Small intestine (tissue), 7 donors: ENCODE data around the gene CEP72. TPM values are rescaled to one million over a fixed set of nuclear protein-coding genes. Genes with fewer than 3 reads are reported as not detected.

Experiments
- DNase-seq, 2 donors: peaks; one replicate each; pipeline versions ENCODE4 v3.0.0 to v3.0.0-alpha.2; 2013
- FAIRE-seq: peaks from 2 replicates; lab custom pipeline; 2012; peaks lifted over from hg19 to GRCh38; lab: Jason Lieb, UNC
- H3K27ac ChIP-seq, 3 donors: one replicate each; pipeline ENCODE4 v1.5.1; 2013; ENCODE audit warnings: low read length in 2 of 3, mild to moderate bottlenecking in 2 of 3, control low read depth in 1 of 3, inconsistent platforms in 1 of 3, low read depth in 1 of 3, moderate library complexity in 1 of 3
- H3K27me3 ChIP-seq, 3 donors: one replicate each; pipeline ENCODE4 v1.6.1; 2013; ENCODE audit warnings: low read length in 3 of 3, inconsistent platforms in 1 of 3; ENCODE audit not compliant: control insufficient read depth in 3 of 3, insufficient read depth in 3 of 3
- H3K36me3 ChIP-seq, 3 donors: one replicate each; pipeline ENCODE4 v1.6.1; 2013; ENCODE audit warnings: low read length in 3 of 3, inconsistent platforms in 1 of 3, low read depth in 1 of 3, mild to moderate bottlenecking in 1 of 3, moderate library complexity in 1 of 3; ENCODE audit not compliant: control insufficient read depth in 3 of 3, insufficient read depth in 2 of 3
- H3K4me1 ChIP-seq, 3 donors: one replicate each; pipeline ENCODE4 v1.6.1; 2013; ENCODE audit warnings: low read length in 2 of 3, inconsistent platforms in 1 of 3, low read depth in 1 of 3, mild to moderate bottlenecking in 1 of 3, moderate library complexity in 1 of 3; ENCODE audit not compliant: control insufficient read depth in 3 of 3, insufficient read depth in 2 of 3
- H3K4me3 ChIP-seq, 3 donors: one replicate each; pipeline ENCODE4 v1.5.1; 2013; ENCODE audit warnings: low read length in 3 of 3, control low read depth in 1 of 3, inconsistent platforms in 1 of 3, low read depth in 1 of 3, mild to moderate bottlenecking in 1 of 3, moderate library complexity in 1 of 3
- H3K9me3 ChIP-seq, 2 donors: one replicate each; pipeline ENCODE4 v1.6.1; 2013; ENCODE audit warnings: low read depth in 1 of 2, low read length in 1 of 2; ENCODE audit not compliant: control insufficient read depth in 2 of 2, insufficient read depth in 1 of 2
- WGBS, 3 donors: extraction: QIAGEN DNeasy Blood & Tissue Kit; methylation state at CpG; one replicate each; pipeline ENCODE4 v1.1.7; 2013; 5-methylcytosine and 5-hydroxymethylcytosine counted together
- polyA plus RNA-seq, 4 donors: library from polyadenylated mRNA; stranded (reverse) in 3 of 4; unstranded in 1 of 4; fragments of 200-250 nt in 3 of 4; fragments of 120-200 nt in 1 of 4; gene quantifications; one replicate each; pipeline versions ENCODE4 v1.2.1 to v1.2.3, GENCODE V29; 2013
- donor health status: healthy with polysubstance abuse.
- donor health status: control.
- donor health status: control.
- donor health status: Bipolar disorder and iron deficiency.
- donor health status: healthy.

Gene CEP72
- polyA plus RNA-seq, 4 donors: 0.54 to 9.6 (median 4.9) TPM

GRCh38 chr5:636951-637350, 24.8 kb downstream of the CEP72 start:
- H3K4me1 ChIP-seq: no peaks in the 10 kb centered on the region
- H3K27me3 ChIP-seq: no peaks in the 10 kb centered on the region
- FAIRE-seq (no peak), DNase-seq (no peak)
- WGBS, 3 donors: 88 to 97% (median 93%) methylated on average over 20 of the region's 20 CpGs
- no peak overlapping the region for H3K27ac ChIP-seq
- H3K4me3 ChIP-seq: no peak overlapping the region
- H3K36me3 ChIP-seq: peaks cover 12 to 82% (median 12%) of the 10 kb centered on the region in 3 donors
- peaks cover 0 to 15% of the 10 kb centered on the region in 2 donors for H3K9me3 ChIP-seq

- DNase-seq (no peak), FAIRE-seq (no peak)
- Histone ChIP-seq H3K4me3 (no peak overlapping the region), H3K27ac (no peak overlapping the region), H3K36me3 (peaks cover 12 to 90% (median 12%) of the 10 kb centered on the region in 3 donors), H3K4me1 (no peaks in the 10 kb centered on the region), H3K27me3 (no peaks in the 10 kb centered on the region), H3K9me3 (peaks cover 0 to 15% of the 10 kb centered on the region in 2 donors)
- WGBS, 3 donors: 95 to 97% (median 96%) methylated on average over 41 to 42 of the region's 42 CpGs
Observed at GRCh38 chr5:637581-638450, 25.7 kb downstream of the CEP72 start.

- DNase-seq: no peak
- Histone ChIP-seq H3K4me3 (no peak overlapping the region), H3K4me1 (no peaks in the 10 kb centered on the region), H3K9me3 (peaks cover 0 to 15% of the 10 kb centered on the region in 2 donors), H3K27ac (no peak overlapping the region), H3K27me3 (no peaks in the 10 kb centered on the region), H3K36me3 (peaks cover 12 to 94% (median 12%) of the 10 kb centered on the region in 3 donors)
- FAIRE-seq: no peak
- 95 to 97% (median 95%) methylated on average over 27 to 29 of the region's 29 CpGs for WGBS, 3 donors
Observed at GRCh38 chr5:638501-639252, 26.5 kb downstream of the CEP72 start.

GRCh38 chr5:639253-639530, 27.1 kb downstream of the CEP72 start:
- Histone ChIP-seq H3K27ac (no peak overlapping the region), H3K4me3 (no peak overlapping the region), H3K4me1 (no peaks in the 10 kb centered on the region), H3K36me3 (peaks cover 8 to 91% (median 10%) of the 10 kb centered on the region in 3 donors), H3K27me3 (no peaks in the 10 kb centered on the region), H3K9me3 (peaks cover 0 to 15% of the 10 kb centered on the region in 2 donors)
- DNase-seq (no peak), FAIRE-seq (no peak)
- WGBS, 3 donors: 96 to 97% (median 97%) methylated on average over 9 of the region's 9 CpGs

- Histone ChIP-seq H3K4me3 (no peak overlapping the region), H3K9me3 (peaks cover 0 to 12% of the 10 kb centered on the region in 2 donors), H3K27me3 (no peaks in the 10 kb centered on the region), H3K4me1 (no peaks in the 10 kb centered on the region), H3K36me3 (peaks cover 6 to 91% (median 10%) of the 10 kb centered on the region in 3 donors), H3K27ac (no peak overlapping the region)
- DNase-seq: no peak
- no peak for FAIRE-seq
- 94 to 97% (median 95%) methylated on average over 20 of the region's 20 CpGs for WGBS, 3 donors
Observed at GRCh38 chr5:639584-640213, 27.6 kb downstream of the CEP72 start.

GRCh38 chr5:640461-641330, 28.6 kb downstream of the CEP72 start:
- Histone ChIP-seq H3K4me1 (no peaks in the 10 kb centered on the region), H3K36me3 (peaks cover 5 to 89% (median 6%) of the 10 kb centered on the region in 3 donors), H3K9me3 (peaks cover 0 to 2% of the 10 kb centered on the region in 2 donors), H3K27ac (no peak overlapping the region), H3K27me3 (no peaks in the 10 kb centered on the region), H3K4me3 (no peak overlapping the region)
- 91 to 93% (median 91%) methylated on average over 34 to 35 of the region's 35 CpGs for WGBS, 3 donors
- DNase-seq (no peak), FAIRE-seq (no peak)

- Histone ChIP-seq H3K4me3 (no peak overlapping the region), H3K27ac (no peak overlapping the region), H3K27me3 (no peaks in the 10 kb centered on the region), H3K4me1 (no peaks in the 10 kb centered on the region), H3K36me3 (peaks cover 3 to 91% (median 4%) of the 10 kb centered on the region in 3 donors), H3K9me3 (no peaks in the 10 kb centered on the region)
- no peak for DNase-seq
- WGBS, 3 donors: 85 to 88% (median 88%) methylated on average over 14 of the region's 14 CpGs
- FAIRE-seq: no peak
Observed at GRCh38 chr5:641331-641765, 29.2 kb downstream of the CEP72 start.
